ENCODE data around the gene IMPACT.

Gene IMPACT

GRCh38 chr18:24432618-24433017 is 6.1 kb downstream of the IMPACT start:
- H3K4me3 ChIP-seq (ENCODE audit: low read depth, low read length) = no peak overlapping the region
- DNase-seq (ENCODE audit: low read depth, low spot score) = no peak
- TF ChIP-seq, protein P1, sequence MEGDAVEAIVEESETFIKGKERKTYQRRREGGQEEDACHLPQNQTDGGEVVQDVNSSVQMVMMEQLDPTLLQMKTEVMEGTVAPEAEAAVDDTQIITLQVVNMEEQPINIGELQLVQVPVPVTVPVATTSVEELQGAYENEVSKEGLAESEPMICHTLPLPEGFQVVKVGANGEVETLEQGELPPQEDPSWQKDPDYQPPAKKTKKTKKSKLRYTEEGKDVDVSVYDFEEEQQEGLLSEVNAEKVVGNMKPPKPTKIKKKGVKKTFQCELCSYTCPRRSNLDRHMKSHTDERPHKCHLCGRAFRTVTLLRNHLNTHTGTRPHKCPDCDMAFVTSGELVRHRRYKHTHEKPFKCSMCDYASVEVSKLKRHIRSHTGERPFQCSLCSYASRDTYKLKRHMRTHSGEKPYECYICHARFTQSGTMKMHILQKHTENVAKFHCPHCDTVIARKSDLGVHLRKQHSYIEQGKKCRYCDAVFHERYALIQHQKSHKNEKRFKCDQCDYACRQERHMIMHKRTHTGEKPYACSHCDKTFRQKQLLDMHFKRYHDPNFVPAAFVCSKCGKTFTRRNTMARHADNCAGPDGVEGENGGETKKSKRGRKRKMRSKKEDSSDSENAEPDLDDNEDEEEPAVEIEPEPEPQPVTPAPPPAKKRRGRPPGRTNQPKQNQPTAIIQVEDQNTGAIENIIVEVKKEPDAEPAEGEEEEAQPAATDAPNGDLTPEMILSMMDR (IDR thresholded peaks at IDR 0.05; ENCODE audit: low read depth, low read length) = no peak
- in situ Hi-C loops (cut with HindIII; ENCODE audit: low sequenced_read_pairs) = no loop called here

GRCh38 chr18:24436939-24437338 is 10.5 kb downstream of the IMPACT start:
- no peak overlapping the region for H3K4me3 ChIP-seq (ENCODE audit: low read depth, low read length)
- TF ChIP-seq, protein P1 (IDR thresholded peaks at IDR 0.05; ENCODE audit: low read depth, low read length) = no peak

GRCh38 chr18:24443870-24444269 is 17.4 kb downstream of the IMPACT start:
- in situ Hi-C loops (cut with HindIII; ENCODE audit: low sequenced_read_pairs) = no loop called here
- TF ChIP-seq, protein P1 (IDR thresholded peaks at IDR 0.05; ENCODE audit: low read depth, low read length) = no peak
- no peak overlapping the region for H3K4me3 ChIP-seq (ENCODE audit: low read depth, low read length)
- no peak for DNase-seq (ENCODE audit: low read depth, low spot score)

More at GRCh38 chr18:24436939-24437338, 10.5 kb downstream of the IMPACT start:
- in situ Hi-C loops (cut with HindIII; ENCODE audit: low sequenced_read_pairs) = no loop called here
- DNase-seq (ENCODE audit: low read depth, low spot score) = no peak

GRCh38 chr18:24446453-24446852 is 20.0 kb downstream of the IMPACT start:
- H3K4me3 ChIP-seq (ENCODE audit: low read depth, low read length) = no peak overlapping the region
- DNase-seq (ENCODE audit: low read depth, low spot score) = no peak
- TF ChIP-seq, protein P1 (IDR thresholded peaks at IDR 0.05; ENCODE audit: low read depth, low read length) = no peak
- in situ Hi-C loops (cut with HindIII; ENCODE audit: low sequenced_read_pairs) = no loop called here

GRCh38 chr18:24446953-24447538 is 20.6 kb downstream of the IMPACT start:
- no peak overlapping the region for H3K4me3 ChIP-seq (ENCODE audit: low read depth, low read length)
- DNase-seq (ENCODE audit: low read depth, low spot score) = no peak

GRCh38 chr18:24447961-24448360 is 21.5 kb downstream of the IMPACT start:
- in situ Hi-C loops (cut with HindIII; ENCODE audit: low sequenced_read_pairs) = no loop called here
- TF ChIP-seq, protein P1 (IDR thresholded peaks at IDR 0.05; ENCODE audit: low read depth, low read length) = no peak
- no peak for DNase-seq (ENCODE audit: low read depth, low spot score)
- no peak overlapping the region for H3K4me3 ChIP-seq (ENCODE audit: low read depth, low read length)

More at GRCh38 chr18:24446953-24447538, 20.6 kb downstream of the IMPACT start:
- TF ChIP-seq, protein P1 (IDR thresholded peaks at IDR 0.05; ENCODE audit: low read depth, low read length) = no peak
- in situ Hi-C loops (cut with HindIII; ENCODE audit: low sequenced_read_pairs) = no loop called here
